Measurements from ENCODE around the gene FFAR4.
"Not testable (repeated sequence)": the region's sequence is repeated elsewhere in the genome, so short reads cannot be mapped to it uniquely, and the experiment has no call there.

The FFAR4 gene

GRCh38 chr10:93566435-93567276 is at the start of gene FFAR4:
Gene FFAR4, plus strand, starts transcription at chr10:93566665. Its CDS starts 56 bp downstream, at chr10:93566721.
- no peak for DNase-seq

- DNase-seq: no peak
Measured at GRCh38 chr10:93518531-93518930, 47.9 kb upstream of the FFAR4 start.

GRCh38 chr10:93535293-93535692 is 31.2 kb upstream of the FFAR4 start:
- DNase-seq: no peak

GRCh38 chr10:93540871-93541270 is 25.6 kb upstream of the FFAR4 start:
- not testable (repeated sequence) for DNase-seq

GRCh38 chr10:93541402-93542357 is 24.8 kb upstream of the FFAR4 start:
- DNase-seq: peak in 1 of 2 experiments; percentile 55

- peak; percentile 66 to 84 for DNase-seq
Measured at GRCh38 chr10:93542358-93542791, 24.1 kb upstream of the FFAR4 start.

GRCh38 chr10:93546995-93547394 is 19.5 kb upstream of the FFAR4 start:
- not testable (repeated sequence) for DNase-seq

GRCh38 chr10:93547522-93547921 is 18.9 kb upstream of the FFAR4 start:
- no peak for DNase-seq

GRCh38 chr10:93548376-93549071 is 17.9 kb upstream of the FFAR4 start:
- DNase-seq: no peak

GRCh38 chr10:93550606-93551005 is 15.9 kb upstream of the FFAR4 start:
- no peak for DNase-seq

GRCh38 chr10:93552780-93553179 is 13.7 kb upstream of the FFAR4 start:
- no peak for DNase-seq

GRCh38 chr10:93553482-93554315 is 12.8 kb upstream of the FFAR4 start:
- DNase-seq: no peak

GRCh38 chr10:93554316-93554663 is 12.2 kb upstream of the FFAR4 start:
- no peak for DNase-seq

- peak in 1 of 2 experiments; percentile 60 for DNase-seq
Measured at GRCh38 chr10:93554760-93555432, 11.6 kb upstream of the FFAR4 start.

- DNase-seq: no peak
Measured at GRCh38 chr10:93559490-93559889, 7.0 kb upstream of the FFAR4 start.

- DNase-seq: no peak
Measured at GRCh38 chr10:93560541-93560940, 5.9 kb upstream of the FFAR4 start.

GRCh38 chr10:93565446-93565845 is 1.0 kb upstream of the FFAR4 start:
- DNase-seq: no peak

- DNase-seq: no peak
Measured at GRCh38 chr10:93567277-93568104, 1.0 kb downstream of the FFAR4 start.

GRCh38 chr10:93568105-93568390 is 1.6 kb downstream of the FFAR4 start:
- DNase-seq: no peak

GRCh38 chr10:93570383-93570782 is 3.9 kb downstream of the FFAR4 start:
- DNase-seq: no peak

- DNase-seq: no peak
Measured at GRCh38 chr10:93572606-93573005, 6.1 kb downstream of the FFAR4 start.

Measured in NCI-H446 (cell line).